Ishikawa (cell line): ENCODE measurements around the gene P2RX4.

Experiments
- CREB1 ChIP-seq: IDR thresholded peaks from 2 replicates; pipeline ENCODE4 v1.6.1; 2012; ENCODE audit warnings: low read depth
- EGR1 ChIP-seq: IDR thresholded peaks from 2 replicates; pipeline ENCODE4 v1.6.1; 2012
- EP300 ChIP-seq: IDR thresholded peaks from 2 replicates; pipeline ENCODE4 v1.6.1; 2012; ENCODE audit warnings: borderline replicate concordance
- RAD21 ChIP-seq: IDR thresholded peaks from 2 replicates; pipeline ENCODE4 v1.6.1; 2012; ENCODE audit warnings: low read depth
- REST ChIP-seq: IDR thresholded peaks from 2 replicates; pipeline ENCODE4 v1.6.1; 2012; ENCODE audit warnings: low read depth, mild to moderate bottlenecking
- TAF1 ChIP-seq: IDR thresholded peaks from 2 replicates; pipeline ENCODE4 v1.6.1; 2012; ENCODE audit warnings: low read depth, mild to moderate bottlenecking
- TF ChIP-seq, protein P1 (sequence below): IDR thresholded peaks from 2 replicates; pipeline ENCODE4 v1.6.1; 2012
- TF ChIP-seq, protein P2 (sequence below): IDR thresholded peaks from 2 replicates; pipeline ENCODE4 v1.6.1; 2012

GRCh38 chr12:121167951-121168350 is 42.0 kb upstream of the P2RX4 start:
- TF ChIP-seq EGR1 (no peak), REST (no peak), CREB1 (no peak), EP300 (no peak), RAD21 (no peak), TAF1 (no peak)
- TF ChIP-seq, protein P1, sequence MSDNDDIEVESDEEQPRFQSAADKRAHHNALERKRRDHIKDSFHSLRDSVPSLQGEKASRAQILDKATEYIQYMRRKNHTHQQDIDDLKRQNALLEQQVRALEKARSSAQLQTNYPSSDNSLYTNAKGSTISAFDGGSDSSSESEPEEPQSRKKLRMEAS: no peak
- TF ChIP-seq, protein P2, sequence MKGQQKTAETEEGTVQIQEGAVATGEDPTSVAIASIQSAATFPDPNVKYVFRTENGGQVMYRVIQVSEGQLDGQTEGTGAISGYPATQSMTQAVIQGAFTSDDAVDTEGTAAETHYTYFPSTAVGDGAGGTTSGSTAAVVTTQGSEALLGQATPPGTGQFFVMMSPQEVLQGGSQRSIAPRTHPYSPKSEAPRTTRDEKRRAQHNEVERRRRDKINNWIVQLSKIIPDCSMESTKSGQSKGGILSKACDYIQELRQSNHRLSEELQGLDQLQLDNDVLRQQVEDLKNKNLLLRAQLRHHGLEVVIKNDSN: no peak
